K562 (cell line): Measurements from ENCODE around the gene HNRNPF. TPM values are rescaled to one million over a fixed set of nuclear protein-coding genes. Genes with fewer than 3 reads are reported as not detected.

Source experiments
- ATAC-seq: fragments of 200-7000 bp; cut with Tn5 transposase; 3 replicates; pipeline ENCODE4 v1.9.1; 2020; ENCODE audit warnings: moderate library complexity
- BruUV-seq: library from RNA; stranded (reverse); fragments of 400-500 nt; replicated peaks from 2 replicates; lab custom pipeline; 2021; lab: Mats Ljungman, UMichigan
- CTCF ChIA-PET: fragments of 300-600 bp; formaldehyde crosslinking; extraction: SDS; loops from one replicate; lab custom pipeline; 2021; ENCODE audit warnings: low intra/inter-chr PET ratio; lab: Yijun Ruan, JAX
- POLR2A ChIA-PET: fragments of 300-600, 350-650 bp; sonication (Branson Sonifier 250); formaldehyde crosslinking; extraction: SDS; loops from one replicate; lab custom pipeline; 2021; ENCODE audit warnings: antibody characterized with exemption, inconsistent platforms; lab: Yijun Ruan, JAX
- DNase-seq, 4 experiments: peaks; one replicate each; pipeline versions ENCODE4 v3.0.0 to v3.0.0-alpha.2; 2011 to 2018; ENCODE audit warnings: low spot score in 3 of 4, mixed read lengths in 3 of 4; ENCODE audit errors: extremely low read depth in 1 of 4
- FAIRE-seq: peaks from 2 replicates; lab custom pipeline; 2011; peaks lifted over from hg19 to GRCh38; lab: Jason Lieb, UNC
- H2AFZ ChIP-seq: 2 replicates; pipeline ENCODE4 v1.6.0; 2011; ENCODE audit warnings: low read depth, low read length, control low read depth, inconsistent platforms
- H3K27ac ChIP-seq: fragments of 200-600 bp; 3 replicates; pipeline ENCODE4 v1.8.0; 2011; ENCODE audit warnings: low read depth, mild to moderate bottlenecking, control low read depth, inconsistent platforms, low read length, moderate library complexity, mixed read lengths; ENCODE audit errors: extremely low read depth
- H3K27me3 ChIP-seq, 2 experiments: fragments of 300-600 bp in 1 of 2; 2 replicates in 1 of 2; 3 replicates in 1 of 2; pipeline versions ENCODE4 v1.6.0 to v1.8.0; 2011; ENCODE audit warnings: inconsistent platforms in 2 of 2, low read length in 2 of 2, mild to moderate bottlenecking in 1 of 2, mixed read lengths in 1 of 2, moderate library complexity in 1 of 2; ENCODE audit not compliant: control insufficient read depth in 2 of 2, insufficient read depth in 2 of 2
- H3K36me3 ChIP-seq: fragments of 300-600 bp; 3 replicates; pipeline ENCODE4 v1.8.0; 2011; ENCODE audit warnings: mild to moderate bottlenecking, low read length, inconsistent platforms; ENCODE audit not compliant: control insufficient read depth, insufficient read depth
- H3K4me1 ChIP-seq, 2 experiments: fragments of 200-600 bp in 1 of 2; replicated peaks in 1 of 2; 2 replicates in 1 of 2; 3 replicates in 1 of 2; pipeline versions ENCODE4 v1.5.1 to v1.8.0; 2011; ENCODE audit warnings: inconsistent platforms in 2 of 2, low read length in 2 of 2, mild to moderate bottlenecking in 1 of 2, mixed read lengths in 1 of 2, moderate library complexity in 1 of 2; ENCODE audit not compliant: control insufficient read depth in 2 of 2, insufficient read depth in 2 of 2
- H3K4me2 ChIP-seq: 2 replicates; pipeline ENCODE4 v1.6.1; 2011; ENCODE audit warnings: low read length, control low read depth, inconsistent platforms, mixed read lengths; ENCODE audit not compliant: insufficient read depth
- H3K4me3 ChIP-seq: fragments of 200-600 bp; sonication (generic), shearing (Covaris generic); 2 replicates; pipeline ENCODE4 v1.5.1; 2016; ENCODE audit warnings: control low read depth, inconsistent platforms
- H3K79me2 ChIP-seq: fragments of 200-600 bp; 3 replicates; pipeline ENCODE4 v1.8.0; 2011; ENCODE audit warnings: low read length, inconsistent platforms; ENCODE audit not compliant: control insufficient read depth, insufficient read depth
- H3K9ac ChIP-seq, 2 experiments: 2 replicates each; pipeline versions ENCODE4 v1.6.0 to v1.6.1; 2011; ENCODE audit warnings: low read depth in 2 of 2, low read length in 2 of 2, control low read depth in 1 of 2, inconsistent platforms in 1 of 2, mild to moderate bottlenecking in 1 of 2, mixed read lengths in 1 of 2; ENCODE audit not compliant: insufficient read depth in 1 of 2
- H3K9me1 ChIP-seq: one replicate; pipeline ENCODE4 v1.6.0; 2011; ENCODE audit warnings: inconsistent platforms, mild to moderate bottlenecking, low read length, moderate library complexity; ENCODE audit not compliant: control insufficient read depth, insufficient read depth
- H3K9me3 ChIP-seq: replicated peaks from 2 replicates; pipeline ENCODE4 v1.5.1; 2011; ENCODE audit warnings: low read depth, low read length, inconsistent platforms; ENCODE audit not compliant: control insufficient read depth, insufficient read depth
- H4K20me1 ChIP-seq: replicated peaks from 2 replicates; pipeline ENCODE4 v1.6.1; 2011; ENCODE audit warnings: low read length, inconsistent platforms, mixed read lengths; ENCODE audit not compliant: control insufficient read depth, insufficient read depth
- KHSRP ChIP-seq: fragments of 450-650 bp; IDR thresholded peaks from 2 replicates; pipeline ENCODE4 v1.6.1; 2017
- L3MBTL2 ChIP-seq: fragments of 450-650 bp; IDR thresholded peaks from 2 replicates; pipeline ENCODE4 v1.6.1; 2016; ENCODE audit warnings: mild to moderate bottlenecking, moderate library complexity
- NR2F6 ChIP-seq: fragments of 450-650 bp; formaldehyde crosslinking; IDR thresholded peaks from 2 replicates; pipeline ENCODE4 v1.4.0; 2020; ENCODE audit warnings: mild to moderate bottlenecking
- POLR3G ChIP-seq: IDR thresholded peaks from 2 replicates; pipeline ENCODE4 v1.6.1; 2011; ENCODE audit not compliant: insufficient read length, insufficient replicate concordance; ENCODE audit errors: extremely low read depth
- PRPF4 ChIP-seq: fragments of 200-400 bp; formaldehyde crosslinking; IDR thresholded peaks from one replicate; pipeline ENCODE4 v1.6.1; 2017; ENCODE audit warnings: low read length, low read depth, mild to moderate bottlenecking; ENCODE audit not compliant: insufficient read depth, poor library complexity, severe bottlenecking
- REST ChIP-seq, 2 experiments: fragments of 450-650 bp; formaldehyde crosslinking in 1 of 2; IDR thresholded peaks; 2 replicates each; pipeline versions ENCODE4 v1.4.0 to v1.6.1; 2014 to 2020; ENCODE audit warnings: mild to moderate bottlenecking in 2 of 2, borderline replicate concordance in 1 of 2, low read depth in 1 of 2
- TBP ChIP-seq: optimal IDR thresholded peaks from 2 replicates; pipeline ENCODE3; 2011; ENCODE audit warnings: low read depth, low read length, improper control_type of control experiment
- ZNF384 ChIP-seq: IDR thresholded peaks from 2 replicates; pipeline ENCODE4 v1.6.1; 2012; ENCODE audit warnings: low read depth, low read length, improper control_type of control experiment
- ZNF77 ChIP-seq: fragments of 250-450 bp; sonication (Bioruptor Pico); IDR thresholded peaks from 2 replicates; pipeline ENCODE4 v1.5.0; 2020
- WGBS: fragments of 100-300 bp; shearing (Covaris generic); methylation state at CpG from one replicate; pipeline ENCODE4 v1.1.6; 2016; ENCODE audit warnings: low coverage, mixed read lengths; ENCODE audit not compliant: insufficient coverage; ENCODE audit errors: missing lambda C conversion rate; 5-methylcytosine and 5-hydroxymethylcytosine counted together
- in situ Hi-C: fragments of 300-500 bp; cut with MboI; formaldehyde crosslinking; loops from 4 replicates; pipeline ENCODE4 v1.15.0; 2018; ENCODE audit warnings: inconsistent platforms, mixed read lengths
- intact Hi-C: fragments of 100-400 bp; cut with micrococcal nuclease; formaldehyde crosslinking; loops from 2 replicates; pipeline ENCODE4 v1.14.2; 2022
- polyA plus RNA-seq, 8 experiments: library from polyadenylated mRNA; depleted of rRNA in 4 of 8; stranded (reverse) in 5 of 8; unstranded in 3 of 8; fragments of >200 nt; fragmentation: Nextera tagmentation in 2 of 8; fragmentation: Illumina TruSeq in 1 of 8; extraction: Ambion mirVana in 2 of 8; extraction: Trizol in 1 of 8; gene quantifications; 2 replicates each; pipeline versions ENCODE4 v1.2.1 to v1.2.3, GENCODE V29; 2011 to 2014; ENCODE audit warnings: inconsistent platforms in 1 of 8, missing spikeins in 1 of 8
- total RNA-seq, 7 experiments: library from RNA; depleted of rRNA in 6 of 7; stranded (reverse); fragments of >200 nt in 6 of 7; fragmentation: Illumina TruSeq in 2 of 7; extraction: Trizol in 2 of 7; gene quantifications; 2 replicates each; pipeline versions ENCODE4 v1.2.1 to v1.2.3, GENCODE V29; 2011 to 2021; ENCODE audit warnings: low replicate concordance in 1 of 7
- TF ChIP-seq, protein P1 (sequence below): fragments of 250-450 bp; sonication (Bioruptor Pico); IDR thresholded peaks from 2 replicates; pipeline ENCODE4 v1.8.0; 2021; ENCODE audit warnings: moderate library complexity, mild to moderate bottlenecking, inconsistent platforms
- TF ChIP-seq, protein P2 (sequence below): fragments of 450-650 bp; IDR thresholded peaks from 2 replicates; pipeline ENCODE4 v1.6.1; 2018; ENCODE audit warnings: mild to moderate bottlenecking, low read depth; ENCODE audit not compliant: partially characterized antibody

The HNRNPF gene
- total and polyA plus RNA-seq, 9 of the 15 experiments (the other 6 are each of a cell fraction or from before 2014, with no cell fraction given): 192 to 489 (median 416) TPM

GRCh38 chr10:43444897-43445466, 36.0 kb upstream of the HNRNPF start:
- no peak overlapping the region for H3K4me2 ChIP-seq
- H3K9ac ChIP-seq: no peak overlapping the region
- H3K4me1 ChIP-seq: no peaks in the 10 kb centered on the region
- no TSS peak for BruUV-seq
- H3K27me3 ChIP-seq: no peaks in the 10 kb centered on the region
- no peak overlapping the region for H3K27ac ChIP-seq
- H3K9me3 ChIP-seq: peaks cover 7% of the 10 kb centered on the region; the same call in 1 of the 2 replicates
- 41% methylated on average over 2 of the region's 2 CpGs for WGBS
- no peaks in the 10 kb centered on the region for H3K79me2 ChIP-seq
- intact Hi-C loops: no loop called here
- POLR2A ChIA-PET: interaction anchor here (0.7 kb wide), 1 partner anchor 9 kb away, joined by 3 read pairs; no protein-coding TSS in a partner anchor
- no peak overlapping the region for H2AFZ ChIP-seq
- no peaks in the 10 kb centered on the region for H3K9me1 ChIP-seq
- H4K20me1 ChIP-seq: no peaks in the 10 kb centered on the region
- no peak overlapping the region for H3K4me3 ChIP-seq
- ATAC-seq: no peak
- no peak for FAIRE-seq
- in situ Hi-C loops: no loop called here
- no peaks in the 10 kb centered on the region for H3K36me3 ChIP-seq
- CTCF ChIA-PET: no interaction called here
- DNase-seq: no peak
- TF ChIP-seq, protein P1, sequence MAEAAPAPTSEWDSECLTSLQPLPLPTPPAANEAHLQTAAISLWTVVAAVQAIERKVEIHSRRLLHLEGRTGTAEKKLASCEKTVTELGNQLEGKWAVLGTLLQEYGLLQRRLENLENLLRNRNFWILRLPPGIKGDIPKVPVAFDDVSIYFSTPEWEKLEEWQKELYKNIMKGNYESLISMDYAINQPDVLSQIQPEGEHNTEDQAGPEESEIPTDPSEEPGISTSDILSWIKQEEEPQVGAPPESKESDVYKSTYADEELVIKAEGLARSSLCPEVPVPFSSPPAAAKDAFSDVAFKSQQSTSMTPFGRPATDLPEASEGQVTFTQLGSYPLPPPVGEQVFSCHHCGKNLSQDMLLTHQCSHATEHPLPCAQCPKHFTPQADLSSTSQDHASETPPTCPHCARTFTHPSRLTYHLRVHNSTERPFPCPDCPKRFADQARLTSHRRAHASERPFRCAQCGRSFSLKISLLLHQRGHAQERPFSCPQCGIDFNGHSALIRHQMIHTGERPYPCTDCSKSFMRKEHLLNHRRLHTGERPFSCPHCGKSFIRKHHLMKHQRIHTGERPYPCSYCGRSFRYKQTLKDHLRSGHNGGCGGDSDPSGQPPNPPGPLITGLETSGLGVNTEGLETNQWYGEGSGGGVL (CRISPR knock-in tag): no peak
- TF ChIP-seq L3MBTL2 (no peak), REST (IDR thresholded peaks at IDR 0.05; ENCODE audit: borderline replicate concordance) (no peak), REST (CRISPR knock-in tag; IDR thresholded peaks at IDR 0.05; ENCODE audit: low read depth) (no peak), ZNF77 (CRISPR knock-in tag) (no peak), PRPF4 (no peak), KHSRP (no peak), TBP (no peak), ZNF384 (peak; percentile 52; the same call in 1 of the 2 replicates), POLR3G (no peak), NR2F6 (CRISPR knock-in tag) (no peak)
- TF ChIP-seq, protein P2, sequence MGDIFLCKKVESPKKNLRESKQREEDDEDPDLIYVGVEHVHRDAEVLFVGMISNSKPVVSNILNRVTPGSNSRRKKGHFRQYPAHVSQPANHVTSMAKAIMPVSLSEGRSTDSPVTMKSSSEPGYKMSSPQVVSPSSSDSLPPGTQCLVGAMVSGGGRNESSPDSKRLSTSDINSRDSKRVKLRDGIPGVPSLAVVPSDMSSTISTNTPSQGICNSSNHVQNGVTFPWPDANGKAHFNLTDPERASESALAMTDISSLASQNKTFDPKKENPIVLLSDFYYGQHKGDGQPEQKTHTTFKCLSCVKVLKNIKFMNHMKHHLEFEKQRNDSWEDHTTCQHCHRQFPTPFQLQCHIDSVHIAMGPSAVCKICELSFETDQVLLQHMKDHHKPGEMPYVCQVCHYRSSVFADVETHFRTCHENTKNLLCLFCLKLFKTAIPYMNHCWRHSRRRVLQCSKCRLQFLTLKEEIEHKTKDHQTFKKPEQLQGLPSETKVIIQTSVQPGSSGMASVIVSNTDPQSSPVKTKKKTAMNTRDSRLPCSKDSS: peak; percentile 28
